Measurements from ENCODE around the gene SMAD1. TPM values are rescaled to one million over a fixed set of nuclear protein-coding genes. Genes with fewer than 3 reads are reported as not detected.

Gene SMAD1
- total RNA-seq, 1 donor from 2014 or later: 57.5 TPM

DNA sequence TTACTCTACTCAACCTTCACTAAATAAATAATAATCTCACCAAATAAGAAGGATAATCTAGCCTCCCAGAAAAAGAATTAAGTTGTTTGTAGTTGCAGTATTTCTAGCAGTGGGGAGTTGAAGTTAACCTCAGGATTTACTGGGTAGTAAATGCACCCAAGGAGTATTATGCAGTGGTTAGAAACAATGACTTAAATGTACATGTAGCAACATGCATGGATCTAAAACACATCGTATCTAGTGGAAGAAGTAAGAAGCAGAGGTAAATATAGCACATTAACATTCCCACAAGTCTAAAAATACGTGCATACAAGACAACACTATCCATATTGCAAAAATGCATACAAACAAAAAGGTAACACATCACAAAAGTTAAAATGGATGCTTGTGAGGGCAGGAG is 44.2 kb upstream of the SMAD1 start:
- no peaks in the 10 kb centered on the region for H3K27me3 Mint-ChIP-seq (ENCODE audit: unreplicated experiment)
- no peaks in the 10 kb centered on the region for H3K36me3 Mint-ChIP-seq (ENCODE audit: unreplicated experiment)
- H3K9me3 Mint-ChIP-seq (ENCODE audit: unreplicated experiment): no peaks in the 10 kb centered on the region

DNA sequence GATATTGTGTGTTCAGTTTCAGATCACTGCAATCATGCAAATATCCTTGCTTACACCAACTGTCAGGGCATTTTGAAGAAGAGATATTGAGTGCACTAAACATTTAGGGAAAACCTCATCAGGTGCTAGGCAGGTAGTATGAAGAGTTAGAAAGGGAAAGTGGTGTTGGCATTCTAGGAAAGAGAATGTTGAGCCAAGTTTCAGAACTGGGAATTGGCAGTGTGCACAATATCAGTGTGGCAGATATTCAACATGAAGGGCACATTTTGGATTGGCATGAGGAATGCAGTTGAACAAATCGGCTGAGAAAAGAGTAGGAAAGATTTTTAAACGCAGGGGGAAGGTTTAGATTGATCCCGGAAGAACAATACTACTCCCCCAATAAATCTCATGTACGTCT is 43.4 kb upstream of the SMAD1 start:
- Mint-ChIP-seq H3K4me3 (ENCODE audit: unreplicated experiment) (no peak overlapping the region), H3K27me3 (ENCODE audit: unreplicated experiment) (no peaks in the 10 kb centered on the region), H3K9me3 (ENCODE audit: unreplicated experiment) (no peaks in the 10 kb centered on the region), H3K4me1 (ENCODE audit: low read depth, unreplicated experiment) (no peaks in the 10 kb centered on the region), H3K36me3 (ENCODE audit: unreplicated experiment) (no peaks in the 10 kb centered on the region), H3K27ac (ENCODE audit: unreplicated experiment) (no peak overlapping the region)
- TF ChIP-seq, protein P1, sequence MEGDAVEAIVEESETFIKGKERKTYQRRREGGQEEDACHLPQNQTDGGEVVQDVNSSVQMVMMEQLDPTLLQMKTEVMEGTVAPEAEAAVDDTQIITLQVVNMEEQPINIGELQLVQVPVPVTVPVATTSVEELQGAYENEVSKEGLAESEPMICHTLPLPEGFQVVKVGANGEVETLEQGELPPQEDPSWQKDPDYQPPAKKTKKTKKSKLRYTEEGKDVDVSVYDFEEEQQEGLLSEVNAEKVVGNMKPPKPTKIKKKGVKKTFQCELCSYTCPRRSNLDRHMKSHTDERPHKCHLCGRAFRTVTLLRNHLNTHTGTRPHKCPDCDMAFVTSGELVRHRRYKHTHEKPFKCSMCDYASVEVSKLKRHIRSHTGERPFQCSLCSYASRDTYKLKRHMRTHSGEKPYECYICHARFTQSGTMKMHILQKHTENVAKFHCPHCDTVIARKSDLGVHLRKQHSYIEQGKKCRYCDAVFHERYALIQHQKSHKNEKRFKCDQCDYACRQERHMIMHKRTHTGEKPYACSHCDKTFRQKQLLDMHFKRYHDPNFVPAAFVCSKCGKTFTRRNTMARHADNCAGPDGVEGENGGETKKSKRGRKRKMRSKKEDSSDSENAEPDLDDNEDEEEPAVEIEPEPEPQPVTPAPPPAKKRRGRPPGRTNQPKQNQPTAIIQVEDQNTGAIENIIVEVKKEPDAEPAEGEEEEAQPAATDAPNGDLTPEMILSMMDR (IDR thresholded peaks at IDR 0.05; ENCODE audit: partially characterized antibody, unreplicated experiment): no peak
- no peak for DNase-seq

More for the DNA sequence above, 44.2 kb upstream of the SMAD1 start:
- Mint-ChIP-seq H3K4me3 (ENCODE audit: unreplicated experiment) (no peak overlapping the region), H3K4me1 (ENCODE audit: low read depth, unreplicated experiment) (no peaks in the 10 kb centered on the region), H3K27ac (ENCODE audit: unreplicated experiment) (no peak overlapping the region)
- TF ChIP-seq, protein P1 (IDR thresholded peaks at IDR 0.05; ENCODE audit: partially characterized antibody, unreplicated experiment): no peak
- no peak for DNase-seq

DNA sequence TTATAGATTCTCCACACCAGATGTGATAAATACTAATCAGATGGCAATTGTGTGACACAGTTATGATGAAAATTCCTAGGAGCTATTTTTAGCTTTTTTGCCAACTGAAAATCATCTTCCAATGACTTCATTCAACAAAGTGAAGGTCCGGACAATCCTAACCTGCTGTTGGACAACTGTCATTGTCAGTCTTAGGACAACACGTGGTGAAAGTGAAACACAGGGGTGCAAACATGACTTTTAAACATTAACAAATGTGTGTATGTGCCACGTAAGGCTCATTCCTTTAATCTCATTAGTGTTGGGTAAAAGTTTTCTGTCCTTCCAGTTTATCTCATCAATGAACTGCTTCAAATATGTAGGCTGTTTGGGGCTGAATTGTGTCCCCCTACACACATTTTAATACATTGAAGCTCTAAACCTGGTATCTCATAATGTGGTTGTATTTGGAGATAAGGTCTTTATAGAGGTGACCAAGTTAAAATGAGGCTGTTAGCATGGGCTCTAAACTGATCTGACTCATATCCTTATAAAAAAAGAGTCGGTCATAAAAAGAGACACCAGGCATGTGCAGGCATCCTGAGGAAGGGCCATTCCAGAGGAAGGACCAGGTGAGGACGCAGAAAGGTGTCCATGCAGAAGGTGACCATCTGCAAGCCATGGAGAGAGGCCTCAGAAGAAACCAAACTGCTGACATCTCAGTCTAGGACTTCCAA is 41.2 kb upstream of the SMAD1 start:
- TF ChIP-seq, protein P1 (IDR thresholded peaks at IDR 0.05; ENCODE audit: partially characterized antibody, unreplicated experiment): no peak
- Mint-ChIP-seq H3K9me3 (ENCODE audit: unreplicated experiment) (no peaks in the 10 kb centered on the region), H3K4me1 (ENCODE audit: low read depth, unreplicated experiment) (no peaks in the 10 kb centered on the region)

DNA sequence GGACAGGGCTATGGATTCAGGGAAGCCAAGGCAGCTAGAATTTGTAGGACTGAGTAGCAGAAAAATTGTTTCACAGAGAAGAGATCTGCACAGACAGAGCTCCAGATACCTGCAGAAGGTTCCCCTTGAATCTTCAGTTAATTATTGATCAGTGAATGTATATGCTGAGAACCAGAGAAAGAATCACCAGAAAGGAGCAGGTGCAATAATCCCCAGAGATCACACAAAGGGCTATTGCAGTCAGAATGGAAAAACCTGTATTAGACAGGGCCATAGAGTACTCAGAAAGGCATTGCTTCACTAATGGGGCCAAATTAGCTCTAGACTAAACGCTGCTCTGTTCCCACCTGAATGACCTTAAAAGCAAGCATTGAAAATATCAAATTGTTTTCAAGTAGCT is 35.5 kb upstream of the SMAD1 start:
- Mint-ChIP-seq H3K36me3 (ENCODE audit: unreplicated experiment) (no peaks in the 10 kb centered on the region), H3K4me3 (ENCODE audit: unreplicated experiment) (no peak overlapping the region), H3K27ac (ENCODE audit: unreplicated experiment) (no peak overlapping the region), H3K4me1 (ENCODE audit: low read depth, unreplicated experiment) (peaks cover 2% of the 10 kb centered on the region), H3K27me3 (ENCODE audit: unreplicated experiment) (no peaks in the 10 kb centered on the region), H3K9me3 (ENCODE audit: unreplicated experiment) (no peaks in the 10 kb centered on the region)
- TF ChIP-seq, protein P1 (IDR thresholded peaks at IDR 0.05; ENCODE audit: partially characterized antibody, unreplicated experiment): no peak
- no peak for DNase-seq

More for the DNA sequence above, 41.2 kb upstream of the SMAD1 start:
- no peak overlapping the region for H3K4me3 Mint-ChIP-seq (ENCODE audit: unreplicated experiment)
- DNase-seq: no peak
- no peaks in the 10 kb centered on the region for H3K27me3 Mint-ChIP-seq (ENCODE audit: unreplicated experiment)
- no peak overlapping the region for H3K27ac Mint-ChIP-seq (ENCODE audit: unreplicated experiment)
- no peaks in the 10 kb centered on the region for H3K36me3 Mint-ChIP-seq (ENCODE audit: unreplicated experiment)

DNA sequence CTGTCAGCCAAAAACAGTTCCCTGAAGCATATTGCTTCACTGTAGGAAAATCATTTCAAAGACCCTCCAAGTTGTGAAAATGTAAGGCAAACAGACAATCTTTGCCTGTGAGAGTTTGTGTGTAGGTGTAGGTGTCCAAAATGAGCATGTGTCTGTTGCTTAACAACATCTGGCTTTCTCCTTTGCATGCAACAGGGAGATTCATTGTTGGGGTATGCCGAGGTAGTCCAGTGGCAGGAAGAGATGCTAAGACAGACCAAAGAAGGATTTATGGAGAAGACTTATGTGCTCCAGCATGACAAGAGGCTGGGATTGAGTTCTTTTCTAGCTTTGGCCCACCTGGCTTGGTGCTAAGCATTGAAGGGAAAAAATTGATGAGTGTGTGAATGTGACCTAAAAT is 29.8 kb upstream of the SMAD1 start:
- no peak overlapping the region for H3K27ac Mint-ChIP-seq (ENCODE audit: unreplicated experiment)
- no peak for DNase-seq
- peaks cover 1% of the 10 kb centered on the region for H3K9me3 Mint-ChIP-seq (ENCODE audit: unreplicated experiment)
- H3K27me3 Mint-ChIP-seq (ENCODE audit: unreplicated experiment): no peaks in the 10 kb centered on the region
- no peaks in the 10 kb centered on the region for H3K4me1 Mint-ChIP-seq (ENCODE audit: low read depth, unreplicated experiment)
- H3K36me3 Mint-ChIP-seq (ENCODE audit: unreplicated experiment): no peaks in the 10 kb centered on the region
- no peak overlapping the region for H3K4me3 Mint-ChIP-seq (ENCODE audit: unreplicated experiment)
- TF ChIP-seq, protein P1 (IDR thresholded peaks at IDR 0.05; ENCODE audit: partially characterized antibody, unreplicated experiment): no peak
